HG02798 (cell line): ENCODE measurements around the gene EBP.
"Not testable (repeated sequence)": the region's sequence is repeated elsewhere in the genome, so short reads cannot be mapped to it uniquely, and the experiment has no call there.

ENCODE experiments used
- ATAC-seq: cut with Tn5 transposase; IDR thresholded peaks from one replicate; pipeline ENCODE4 v1.9.1; 2021; ENCODE audit warnings: mild to moderate bottlenecking; ENCODE audit not compliant: unreplicated experiment, poor library complexity

EBP gene

DNA sequence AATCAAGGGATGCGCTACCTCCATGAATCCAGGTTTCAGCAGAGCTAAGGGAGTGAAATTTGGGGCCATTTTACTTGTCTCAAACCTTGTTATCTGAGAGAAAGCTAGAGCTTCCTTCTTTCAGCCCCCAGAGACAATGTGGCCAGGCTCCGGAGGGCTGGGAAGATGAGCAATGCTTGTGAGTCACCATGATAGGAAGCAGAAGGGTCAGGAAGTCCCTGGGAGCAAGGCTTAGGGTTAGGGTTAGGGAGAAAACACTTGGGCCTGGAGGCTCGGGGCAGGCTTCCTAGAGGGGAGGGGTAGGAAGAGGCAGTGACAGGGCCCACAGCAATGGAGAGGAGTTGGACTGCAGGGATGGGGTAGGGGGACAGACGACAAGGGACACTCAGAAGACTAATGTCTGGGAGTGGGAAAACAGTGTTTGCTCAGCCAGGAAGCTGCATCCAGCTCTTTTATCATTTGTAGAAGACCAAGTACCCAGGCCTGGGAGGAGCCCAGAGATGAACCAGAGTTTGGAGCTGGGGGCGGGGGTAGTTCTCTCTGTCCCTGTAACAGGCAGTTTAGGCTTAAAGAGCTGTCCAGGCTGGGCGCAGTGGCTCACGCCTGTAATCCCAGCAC lies 29.2 kb upstream of the EBP start:
- ATAC-seq, result no peak

DNA sequence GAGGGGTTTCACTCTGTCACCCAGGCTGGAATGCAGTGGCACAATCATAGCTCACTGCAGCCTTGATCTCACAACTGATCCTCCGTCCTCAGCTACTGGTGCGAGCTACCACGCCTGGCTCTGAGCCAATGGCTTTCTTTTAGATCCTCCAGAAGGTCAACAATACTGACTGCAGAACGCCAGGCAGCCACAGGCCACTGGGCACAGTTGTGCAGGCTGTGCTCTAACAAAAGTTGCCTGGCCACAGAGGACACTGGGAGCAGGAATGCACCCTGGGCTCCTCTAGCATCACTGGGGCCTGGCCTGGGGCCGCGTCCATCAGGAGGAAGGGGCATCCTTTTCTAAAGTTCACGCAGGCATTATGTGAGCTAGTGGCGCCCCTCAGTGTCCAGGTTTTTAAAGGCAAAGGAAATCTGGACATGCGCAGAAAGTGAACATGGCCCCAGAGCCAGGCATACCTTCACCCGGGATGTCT lies 27.7 kb upstream of the EBP start:
- no peak for ATAC-seq

DNA sequence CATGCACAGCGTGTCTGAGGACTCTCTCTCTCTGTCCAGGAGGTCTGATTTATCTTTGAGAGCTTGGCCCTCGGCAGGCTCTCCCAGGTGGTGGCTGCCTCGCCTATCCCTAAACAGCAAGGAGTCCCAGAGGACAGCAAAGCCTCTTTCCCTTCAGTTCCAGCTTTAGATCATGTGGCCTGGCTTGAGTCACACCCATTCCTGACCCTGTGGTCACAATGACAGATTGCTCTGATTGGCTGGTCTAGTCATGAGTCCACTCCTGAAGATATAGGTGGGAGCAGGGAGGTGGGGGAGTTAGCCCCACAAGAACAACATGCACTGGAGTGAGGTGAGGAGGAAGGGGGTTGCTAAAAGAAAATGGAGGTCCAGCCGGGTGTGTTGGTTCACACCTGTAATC lies 24.9 kb upstream of the EBP start:
- no peak for ATAC-seq

DNA sequence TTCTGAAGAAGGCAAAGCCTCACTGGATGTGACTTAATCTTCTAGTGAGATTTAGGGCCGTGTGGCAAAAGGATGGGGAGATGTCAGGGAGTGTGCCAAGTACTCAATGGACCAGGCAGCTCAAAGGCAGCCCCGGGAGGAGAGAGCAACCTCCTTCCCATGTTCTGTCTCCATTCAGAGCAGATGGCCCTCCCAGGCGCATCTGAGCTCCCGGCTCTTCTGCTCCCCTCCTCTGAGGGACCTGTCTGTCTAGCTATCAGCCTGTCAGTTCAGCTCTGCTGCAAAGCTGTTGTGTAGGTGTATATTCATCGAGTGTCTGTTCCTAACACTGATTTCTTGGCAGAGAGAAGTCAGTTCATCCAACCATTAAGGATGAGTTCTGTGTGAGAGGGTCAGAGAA lies 23.7 kb upstream of the EBP start:
- ATAC-seq, result no peak

DNA sequence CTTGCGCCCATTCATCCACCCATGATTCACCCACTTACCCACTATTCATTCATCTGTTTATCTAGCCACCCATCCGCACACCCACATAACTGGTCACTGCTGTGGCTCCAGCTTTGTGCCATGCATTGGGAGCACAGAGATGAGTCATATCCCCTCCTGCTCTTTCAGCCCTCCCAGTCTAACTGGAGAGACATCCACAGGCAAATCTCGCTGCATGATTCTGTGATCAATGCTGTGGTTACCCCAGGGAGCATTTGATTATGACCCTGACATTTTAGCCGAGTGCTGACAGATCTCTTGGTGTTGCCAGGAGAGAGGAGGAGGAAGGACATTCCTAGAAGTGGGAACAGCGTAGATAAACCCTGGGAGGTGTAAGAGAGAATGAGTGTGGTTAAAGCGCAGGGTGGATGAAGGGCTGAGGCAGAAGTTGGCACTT lies 23.2 kb upstream of the EBP start:
- ATAC-seq, result no peak

DNA sequence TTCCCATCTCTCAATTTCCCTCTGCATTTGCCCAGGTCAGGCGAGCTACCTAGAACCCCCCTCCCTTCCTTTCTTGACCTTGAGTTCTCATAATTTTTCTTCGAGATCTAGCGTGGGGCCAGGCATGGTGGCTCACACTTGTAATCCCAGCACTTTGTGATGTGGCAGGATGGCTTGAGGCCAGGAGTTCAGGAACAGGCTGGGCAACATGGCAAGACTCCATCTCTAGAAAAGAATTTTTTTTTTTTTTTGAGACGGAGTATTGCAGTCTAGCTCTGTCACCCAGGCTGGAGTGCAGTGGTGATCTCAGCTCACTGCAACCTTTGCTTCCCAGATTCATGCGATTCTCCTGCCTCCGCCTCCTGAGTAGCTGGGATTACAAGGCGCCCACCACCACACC lies 17.3 kb upstream of the EBP start:
- ATAC-seq, result no peak

DNA sequence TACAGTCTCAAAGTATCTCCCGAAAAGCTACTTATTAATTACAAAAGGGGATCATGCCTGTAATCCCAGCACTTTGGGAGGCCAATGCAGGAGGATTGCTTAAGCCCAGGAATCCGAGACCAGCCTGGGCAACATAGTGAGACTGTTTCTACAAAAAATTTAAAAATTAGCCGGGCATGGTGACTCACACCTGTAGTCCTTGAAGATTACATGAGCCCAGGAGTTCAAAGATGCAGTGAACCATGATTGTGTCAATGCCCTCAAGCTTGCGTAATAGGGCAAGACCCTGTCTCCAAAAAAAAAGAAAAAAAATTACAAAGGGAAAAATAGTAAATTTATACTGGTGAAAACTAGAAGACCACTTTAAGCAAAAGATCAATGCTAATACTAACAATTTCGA lies 16.1 kb upstream of the EBP start:
- no peak for ATAC-seq

DNA sequence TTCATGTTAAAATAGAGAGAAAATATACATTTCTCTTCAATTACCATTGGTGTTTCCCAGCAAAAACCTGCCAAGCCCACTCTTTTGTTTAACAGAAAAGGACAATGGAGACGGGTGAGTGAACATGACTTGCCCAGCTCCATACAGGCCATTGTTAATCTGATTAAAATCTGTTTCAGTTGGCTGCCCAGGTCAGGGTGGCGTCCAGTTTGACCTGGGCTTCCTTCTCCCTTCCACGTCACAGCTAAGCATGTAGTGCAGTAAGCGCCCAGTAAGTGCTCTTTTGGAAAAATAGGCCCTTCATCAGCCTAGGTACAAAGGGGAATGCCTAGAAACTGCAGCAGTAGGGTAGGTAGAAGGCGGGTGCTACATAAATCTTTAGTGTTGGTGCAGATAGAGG lies 14.4 kb upstream of the EBP start:
- ATAC-seq, result no peak

DNA sequence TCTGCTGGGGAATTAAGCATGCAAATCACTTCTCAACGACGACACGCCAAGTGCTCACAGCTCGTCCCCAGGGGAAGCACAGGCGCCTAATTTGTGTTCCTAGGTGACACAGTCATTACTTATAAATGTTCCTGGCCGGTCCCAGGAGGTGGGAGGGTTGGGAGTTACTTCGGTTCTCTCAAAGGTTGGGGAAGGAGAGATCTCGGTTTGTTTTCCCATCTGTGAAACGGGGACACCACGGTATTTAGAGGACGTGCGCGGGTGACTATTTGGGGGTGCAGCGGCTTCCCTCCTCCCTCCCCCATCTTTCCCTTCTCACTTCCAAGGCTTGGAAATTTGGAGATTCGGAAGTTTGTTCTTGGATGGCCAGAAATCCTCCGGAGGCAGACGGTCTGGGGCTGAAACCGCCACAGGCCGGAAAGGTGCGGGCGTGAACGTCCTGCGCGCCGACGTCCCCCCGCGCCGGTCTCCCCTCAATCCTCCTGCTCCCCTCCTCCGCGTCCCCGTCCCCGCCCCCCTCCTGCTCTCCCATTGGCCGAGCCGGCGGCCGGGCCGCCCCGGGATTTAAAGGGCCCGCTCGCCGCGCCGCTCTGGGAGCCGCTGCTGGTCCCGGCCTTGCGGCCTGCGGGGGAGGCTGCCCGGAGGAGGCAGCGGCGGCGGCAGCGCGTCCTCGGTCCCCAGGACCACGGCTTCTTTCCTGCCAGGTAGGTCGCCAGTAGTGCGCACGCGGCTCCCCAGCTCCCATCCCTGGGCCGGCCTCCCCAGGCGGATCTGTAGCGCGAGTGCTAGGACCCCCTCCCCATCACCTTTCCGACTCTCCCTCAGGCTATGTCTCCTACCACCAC lies 13.0 kb upstream of the EBP start, which contains the start of gene PORCN:
Gene PORCN, plus strand, starts transcription at position 593 of the 845 bp plus-strand sequence. CDS start 829 bp downstream, outside the sequence.
- peak; percentile 87 for ATAC-seq

DNA sequence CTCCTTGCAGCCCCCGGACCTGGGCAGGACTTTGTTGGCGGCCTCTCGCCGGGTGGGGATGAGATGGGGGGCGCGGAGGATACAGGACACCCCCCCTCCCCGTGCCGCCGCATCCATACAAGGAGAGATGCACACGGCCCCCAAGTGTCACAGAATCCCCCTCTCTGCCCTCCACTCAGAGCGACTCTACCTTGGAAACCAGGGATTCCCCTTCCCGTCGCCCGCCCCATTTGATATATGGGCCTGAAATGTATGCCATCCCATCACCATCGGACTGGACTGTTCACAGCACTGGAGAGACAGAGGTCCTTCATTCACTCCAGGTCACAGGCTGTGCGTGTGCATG lies 12.4 kb upstream of the EBP start:
- peak; percentile 3 for ATAC-seq

DNA sequence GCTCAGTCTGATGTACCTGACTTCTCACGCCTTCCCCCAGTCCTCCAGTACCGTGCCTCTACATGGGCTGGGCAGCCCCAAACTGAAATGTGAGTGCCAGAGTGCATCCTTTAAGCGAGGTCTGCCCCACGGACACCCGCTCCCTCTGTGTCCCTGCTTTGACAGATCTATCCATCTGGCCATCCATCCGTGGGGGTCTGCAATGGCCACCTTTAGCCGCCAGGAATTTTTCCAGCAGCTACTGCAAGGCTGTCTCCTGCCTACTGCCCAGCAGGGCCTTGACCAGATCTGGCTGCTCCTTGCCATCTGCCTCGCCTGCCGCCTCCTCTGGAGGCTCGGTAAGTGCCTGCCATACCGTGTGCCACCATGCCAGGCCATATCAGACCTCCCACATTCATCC lies 12.0 kb upstream of the EBP start:
- ATAC-seq, result no peak

DNA sequence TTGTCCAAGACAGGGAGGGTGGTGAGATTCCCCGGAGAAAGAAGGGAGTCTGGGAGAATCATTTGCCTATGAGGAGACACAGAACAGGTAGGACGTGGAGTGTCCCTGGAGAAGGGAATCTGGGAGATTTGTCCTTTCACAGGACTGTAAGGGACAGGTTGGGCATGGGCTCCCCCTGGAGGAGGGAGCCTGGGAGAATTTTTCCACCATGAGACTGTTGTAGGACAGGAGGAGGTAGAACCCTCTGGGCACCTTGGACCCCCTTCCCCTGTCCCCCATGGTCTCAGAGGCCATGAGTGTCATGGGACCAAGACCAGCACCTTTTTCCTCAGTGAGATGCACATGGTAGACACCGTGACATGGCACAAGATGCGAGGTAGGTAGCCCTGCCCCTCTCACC lies 10.0 kb upstream of the EBP start:
- no peak for ATAC-seq

DNA sequence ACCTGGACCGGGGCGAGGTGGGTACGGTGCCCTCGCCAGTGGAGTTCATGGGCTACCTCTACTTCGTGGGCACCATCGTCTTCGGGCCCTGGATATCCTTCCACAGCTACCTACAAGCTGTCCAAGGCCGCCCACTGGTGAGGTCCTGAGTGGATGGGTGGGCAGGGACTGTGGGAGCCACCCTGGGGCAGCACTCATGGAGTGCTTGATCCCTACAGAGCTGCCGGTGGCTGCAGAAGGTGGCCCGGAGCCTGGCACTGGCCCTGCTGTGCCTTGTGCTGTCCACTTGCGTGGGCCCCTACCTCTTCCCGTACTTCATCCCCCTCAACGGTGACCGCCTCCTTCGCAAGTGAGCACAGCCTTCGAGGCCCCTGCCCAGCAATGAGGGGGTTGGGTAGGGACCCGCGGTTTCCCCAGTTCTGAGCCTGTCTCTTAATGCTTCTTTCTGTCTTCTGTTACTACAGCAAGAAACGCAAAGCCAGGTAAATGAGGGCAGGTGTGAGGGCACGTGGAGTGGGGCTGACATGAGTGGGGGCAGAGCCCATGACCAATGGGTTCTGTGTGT lies 9.2 kb upstream of the EBP start:
- no peak for ATAC-seq

DNA sequence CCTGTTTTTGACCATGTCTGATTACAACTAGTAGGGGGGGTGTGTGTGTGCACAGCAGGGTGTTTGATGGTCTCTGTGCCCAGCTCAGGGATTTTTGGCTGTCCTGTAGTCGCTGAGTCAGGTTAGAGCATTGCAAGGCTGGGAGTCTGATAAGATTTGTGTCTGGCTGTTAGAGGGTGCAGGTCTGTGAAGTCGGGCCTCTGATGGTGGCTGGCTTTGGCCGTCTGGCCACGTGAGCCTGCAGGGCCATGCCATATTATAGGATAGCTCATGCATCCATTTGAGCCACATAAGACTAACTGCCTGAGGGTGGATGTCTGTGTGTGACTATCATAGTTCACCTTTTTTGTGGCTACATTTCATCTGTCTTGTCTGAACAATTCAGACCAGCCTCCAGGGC lies 7.9 kb upstream of the EBP start:
- no peak for ATAC-seq

DNA sequence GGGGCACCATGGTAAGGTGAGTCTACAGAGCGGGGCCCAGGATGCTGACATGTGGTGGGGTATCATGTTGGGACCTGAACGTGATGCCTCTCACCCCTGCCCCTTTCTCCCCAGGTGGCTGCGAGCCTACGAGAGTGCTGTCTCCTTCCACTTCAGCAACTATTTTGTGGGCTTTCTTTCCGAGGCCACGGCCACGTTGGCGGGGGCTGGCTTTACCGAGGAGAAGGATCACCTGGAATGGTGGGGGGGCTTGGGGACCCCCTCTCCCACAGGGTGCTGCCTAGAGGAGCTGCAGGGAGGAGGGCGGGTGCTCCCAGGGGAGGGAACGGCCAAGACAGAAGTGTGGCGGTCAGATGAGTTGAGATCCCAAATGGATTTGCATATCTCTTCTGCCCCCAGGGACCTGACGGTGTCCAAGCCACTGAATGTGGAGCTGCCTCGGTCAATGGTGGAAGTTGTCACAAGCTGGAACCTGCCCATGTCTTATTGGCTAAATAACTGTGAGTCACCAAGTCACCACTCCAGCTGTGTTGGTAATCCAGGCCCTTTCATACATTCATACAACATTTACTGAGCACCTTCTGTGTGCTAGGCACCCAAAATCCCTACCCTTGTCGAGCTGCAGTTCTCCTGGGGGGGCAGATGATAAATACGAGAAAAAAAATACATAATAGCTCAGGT lies 7.3 kb upstream of the EBP start:
- ATAC-seq, result no peak

DNA sequence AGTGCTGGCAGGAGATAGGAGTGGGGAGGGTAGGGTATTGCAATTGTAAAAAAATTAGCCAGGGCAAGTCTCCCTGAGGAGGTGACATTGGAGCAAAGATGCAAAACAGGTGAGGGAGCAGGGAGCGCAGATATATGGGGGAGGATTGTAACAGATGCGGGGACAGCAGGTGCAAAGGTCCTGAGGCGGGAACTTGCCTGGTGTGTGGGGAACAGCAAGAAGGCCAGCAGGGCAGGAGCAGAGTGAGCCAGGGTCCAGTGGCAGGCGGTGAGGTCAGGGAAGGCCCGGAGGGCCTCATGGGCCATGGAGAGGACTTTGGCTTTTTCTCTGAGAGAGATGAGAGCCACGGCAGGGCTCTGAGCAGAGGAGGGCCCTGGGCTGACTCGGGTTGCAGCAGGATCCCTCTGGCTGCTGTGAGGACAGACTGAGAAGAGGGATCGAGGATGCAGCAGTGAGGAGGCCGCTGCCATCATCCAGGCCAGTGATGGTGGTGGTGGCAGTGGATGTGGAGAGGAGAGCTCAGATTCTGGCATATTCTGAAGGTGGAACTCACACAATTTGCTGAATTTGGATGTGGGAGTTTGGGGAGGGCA lies 6.6 kb upstream of the EBP start:
- ATAC-seq, result no peak

DNA sequence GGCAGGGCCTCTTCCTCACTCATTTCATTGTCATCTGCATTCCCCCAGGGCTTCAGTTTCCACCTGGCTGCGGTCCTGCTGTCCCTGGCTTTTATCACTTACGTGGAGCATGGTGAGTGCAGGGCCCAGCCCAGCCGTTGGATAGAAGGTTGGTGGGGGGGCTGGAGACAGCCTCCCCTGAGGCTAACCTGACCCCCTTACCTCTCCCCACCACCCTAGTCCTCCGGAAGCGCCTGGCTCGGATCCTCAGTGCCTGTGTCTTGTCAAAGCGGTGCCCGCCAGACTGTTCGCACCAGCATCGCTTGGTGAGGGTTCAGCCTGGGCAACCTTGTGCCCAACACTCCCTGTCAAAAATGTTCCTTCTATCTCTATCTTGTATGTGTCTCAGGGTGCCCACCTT lies 5.8 kb upstream of the EBP start:
- no peak for ATAC-seq

DNA sequence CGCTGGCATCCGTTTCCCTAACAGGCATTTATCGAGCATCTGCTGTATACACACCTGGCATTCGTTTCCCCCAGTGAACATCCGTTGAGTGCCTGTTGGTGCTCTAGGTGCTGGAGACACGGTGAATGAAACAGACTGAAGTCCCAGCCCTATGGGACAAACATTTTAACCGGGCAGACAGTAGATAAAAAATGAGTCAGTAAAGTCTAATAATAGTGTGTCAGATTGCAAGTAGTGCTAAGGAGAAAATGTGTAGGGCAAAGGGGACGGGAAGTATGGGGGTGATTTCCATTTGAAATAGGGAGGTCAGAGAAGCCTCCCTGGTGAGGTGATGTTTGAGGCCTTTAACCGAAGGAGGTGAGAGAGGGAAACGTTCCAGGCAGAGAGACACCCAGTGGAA lies 5.3 kb upstream of the EBP start:
- no peak for ATAC-seq

DNA sequence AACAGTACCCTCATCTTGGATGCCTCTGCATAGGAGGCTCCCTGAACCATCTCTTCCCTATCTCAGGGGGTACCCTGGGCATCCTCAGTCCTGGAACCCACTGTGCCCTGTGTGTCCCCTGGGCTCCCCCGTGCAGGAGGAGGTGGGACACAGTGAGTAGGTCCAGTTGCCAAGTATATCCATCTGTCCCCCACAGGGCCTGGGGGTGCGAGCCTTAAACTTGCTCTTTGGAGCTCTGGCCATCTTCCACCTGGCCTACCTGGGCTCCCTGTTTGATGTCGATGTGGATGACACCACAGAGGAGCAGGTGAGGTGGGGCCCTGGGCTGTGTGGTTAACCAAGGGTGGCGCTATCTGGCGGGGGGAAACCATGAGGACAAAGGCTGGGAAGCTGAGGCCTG lies 4.6 kb upstream of the EBP start:
- no peak for ATAC-seq

DNA sequence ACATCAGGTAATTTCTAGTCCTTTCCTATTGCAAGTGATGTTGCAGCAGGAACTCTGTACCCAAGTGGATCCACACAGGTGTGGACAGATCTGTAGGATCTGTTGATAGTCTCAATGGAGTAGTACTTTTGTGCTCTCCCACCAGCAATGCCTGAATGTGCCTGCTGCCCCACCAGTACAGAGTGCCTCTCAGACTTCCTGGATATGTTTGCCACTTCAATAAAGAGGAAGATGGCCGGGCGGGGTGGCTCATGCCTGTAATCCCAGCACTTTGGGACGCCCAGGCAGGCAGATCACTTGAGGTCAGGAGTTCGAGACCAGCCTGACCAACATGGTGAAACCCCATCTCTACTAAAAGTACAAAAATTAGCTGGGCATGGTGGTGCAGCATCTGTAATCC lies 2.1 kb upstream of the EBP start:
- ATAC-seq, result not testable (repeated sequence)

DNA sequence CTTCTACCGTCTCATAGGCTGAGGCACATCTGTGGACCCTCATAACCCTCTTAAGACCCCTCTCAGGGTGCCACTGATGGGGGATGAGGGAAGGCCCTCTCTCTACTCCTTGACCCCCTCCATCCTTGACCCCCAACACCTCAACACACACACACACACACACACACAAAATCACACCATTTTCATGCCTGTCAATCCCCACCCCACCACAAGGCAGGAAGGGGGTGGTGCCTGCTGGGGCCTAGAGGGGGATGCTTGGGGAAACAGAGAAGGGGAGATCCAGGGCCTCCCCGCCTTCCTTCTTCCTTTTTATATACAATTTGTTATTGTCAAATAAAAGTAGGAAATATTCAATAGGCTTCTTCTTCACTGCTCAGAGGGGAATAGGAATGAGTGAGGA lies 1.2 kb upstream of the EBP start:
- ATAC-seq, result no peak
